KOPT-K1 (cell line): ENCODE results near the gene MARCKS.

ENCODE experiments used
- H3K27ac ChIP-seq: fragments of 200-600 bp; sonication (generic); 2 replicates; pipeline ENCODE4 v1.5.1; 2016; ENCODE audit warnings: antibody characterized with exemption, mild to moderate bottlenecking, low read depth, low read length; ENCODE audit not compliant: poor library complexity, severe bottlenecking
- H3K36me3 ChIP-seq: fragments of 200-600 bp; sonication (generic); 2 replicates; pipeline ENCODE4 v1.5.1; 2017; ENCODE audit warnings: antibody characterized with exemption, mild to moderate bottlenecking, low read length, moderate library complexity; ENCODE audit not compliant: insufficient read depth
- H3K9me3 ChIP-seq: fragments of 200-600 bp; sonication (generic); 2 replicates; pipeline ENCODE4 v1.5.1; 2017; ENCODE audit warnings: antibody characterized with exemption, low read length, mild to moderate bottlenecking; ENCODE audit not compliant: insufficient read depth, poor library complexity, severe bottlenecking

MARCKS gene

DNA sequence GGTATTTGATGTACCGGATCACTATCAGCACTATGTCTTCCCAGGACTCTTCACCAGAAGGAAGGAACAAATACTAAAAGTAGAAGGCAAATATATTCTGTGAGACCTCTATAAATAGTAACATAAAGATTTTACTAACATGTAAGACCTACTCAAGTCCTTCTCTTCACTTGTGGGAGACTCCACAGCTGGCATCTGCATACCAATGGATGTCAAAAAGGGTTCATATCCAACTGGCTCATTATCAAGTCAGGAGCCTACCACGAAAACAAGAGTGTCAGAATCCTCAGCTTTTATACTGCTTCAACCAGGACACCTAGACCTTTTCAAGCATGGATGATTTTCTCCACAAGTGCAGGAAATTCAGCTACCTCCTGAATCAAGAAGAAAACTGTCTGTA lies 20.0 kb upstream of the MARCKS start:
- Histone ChIP-seq H3K9me3 (no peaks in the 10 kb centered on the region), H3K27ac (no peak overlapping the region), H3K36me3 (no peaks in the 10 kb centered on the region)

DNA sequence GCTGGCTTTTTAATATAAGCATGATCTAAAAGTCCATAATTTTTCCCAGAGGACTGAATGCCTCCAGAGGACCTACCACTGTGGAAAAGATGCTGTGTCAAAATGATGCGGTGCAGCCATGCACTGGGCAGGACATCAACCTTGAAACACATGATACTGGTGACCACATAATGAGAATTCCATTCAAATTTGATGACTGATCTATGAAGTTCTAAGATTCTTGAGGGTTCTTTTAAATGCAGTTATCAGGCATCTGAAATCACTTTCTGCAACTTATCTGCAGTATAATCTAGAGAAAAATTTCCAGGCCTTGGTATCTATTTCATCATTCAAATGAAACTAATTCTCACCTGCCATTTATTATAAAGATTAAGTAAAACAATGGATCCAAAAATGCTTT lies 15.0 kb upstream of the MARCKS start:
- H3K36me3 ChIP-seq = no peaks in the 10 kb centered on the region
- H3K9me3 ChIP-seq = no peaks in the 10 kb centered on the region
- H3K27ac ChIP-seq = no peak overlapping the region

DNA sequence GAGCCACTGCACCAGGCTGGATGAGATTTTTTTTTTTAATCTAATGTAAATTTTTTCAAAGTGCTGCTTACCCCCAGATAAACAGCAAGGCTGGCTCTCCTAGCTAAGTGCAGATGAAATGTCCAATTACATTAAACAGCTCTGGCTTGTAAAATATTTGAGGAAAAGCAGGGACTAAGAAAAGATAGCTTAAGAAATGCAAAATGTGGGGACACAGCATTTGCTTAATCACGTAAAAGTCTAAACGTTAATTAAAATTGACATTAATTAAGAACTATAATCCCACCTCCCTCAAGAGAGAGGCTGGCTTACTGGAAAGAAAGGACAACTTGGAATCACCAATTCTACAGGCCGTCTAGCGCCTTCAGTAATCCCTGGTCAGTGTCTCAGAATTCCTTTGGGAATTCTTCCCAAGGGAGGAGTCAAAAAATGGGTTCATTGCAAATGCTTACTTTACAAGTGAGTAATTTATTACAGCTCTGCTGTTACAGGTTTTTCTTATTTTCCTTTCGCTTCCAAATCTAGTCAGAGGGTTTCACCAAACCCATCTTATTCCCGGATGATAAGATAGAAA lies 13.6 kb upstream of the MARCKS start:
- Histone ChIP-seq H3K36me3 (no peaks in the 10 kb centered on the region), H3K9me3 (no peaks in the 10 kb centered on the region), H3K27ac (no peak overlapping the region)

DNA sequence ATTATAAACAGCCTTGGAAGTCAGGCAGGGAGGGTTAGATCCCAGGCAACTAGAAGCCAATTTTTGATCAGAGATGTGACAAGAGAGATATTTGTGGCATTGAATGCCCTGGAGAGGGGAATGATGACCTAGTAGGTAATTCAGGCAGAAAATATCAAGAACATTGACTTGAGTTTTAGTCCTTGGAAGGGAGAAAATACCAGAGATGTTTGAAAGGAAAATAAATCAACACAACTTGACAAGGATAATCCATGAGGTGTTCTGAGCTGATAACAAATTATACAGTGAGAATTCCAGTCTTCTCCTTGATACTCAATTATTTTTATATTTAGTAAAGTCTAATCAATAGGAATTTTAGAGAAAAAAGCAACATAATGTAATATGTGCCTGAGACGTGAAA lies 10.6 kb upstream of the MARCKS start:
- Histone ChIP-seq H3K27ac (no peak overlapping the region), H3K36me3 (no peaks in the 10 kb centered on the region), H3K9me3 (no peaks in the 10 kb centered on the region)

DNA sequence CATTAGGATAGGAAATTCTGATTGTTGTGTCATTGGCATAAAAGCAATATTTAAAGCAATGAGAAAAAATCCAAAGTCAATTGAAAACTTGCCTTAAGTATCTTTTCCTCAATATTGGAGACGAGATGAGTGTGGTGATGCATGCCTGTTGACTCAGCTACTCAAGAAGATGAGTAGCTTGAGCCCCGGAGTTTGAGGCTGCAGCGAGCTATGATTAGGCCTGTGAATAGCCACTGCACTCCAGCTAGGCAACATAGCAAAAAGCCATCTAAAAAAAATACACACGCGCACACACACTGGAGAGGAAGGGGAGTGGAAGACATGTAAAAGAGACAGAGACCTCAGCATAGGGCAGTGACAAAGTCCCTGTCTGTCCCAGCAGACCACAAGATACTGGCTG lies 9.7 kb upstream of the MARCKS start:
- H3K36me3 ChIP-seq = no peaks in the 10 kb centered on the region

DNA sequence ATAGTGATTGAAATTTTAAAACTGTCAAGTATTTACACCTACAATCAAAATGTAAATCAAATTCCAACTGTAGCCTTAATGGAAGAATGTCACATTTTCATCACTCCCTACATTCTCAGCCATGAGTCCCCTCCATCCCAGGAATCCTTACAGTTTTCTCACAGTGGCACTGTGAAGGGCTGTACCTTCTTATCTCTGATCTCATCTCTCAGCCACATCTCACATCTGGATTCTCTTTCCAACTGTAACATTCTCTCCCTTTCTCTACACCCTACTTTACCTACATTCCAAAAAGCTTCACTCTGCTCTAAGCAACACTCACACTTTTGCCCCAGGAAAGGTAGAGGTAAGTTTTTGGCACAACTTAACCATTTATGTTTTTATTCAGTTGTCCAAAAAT lies 8.9 kb upstream of the MARCKS start:
- Histone ChIP-seq H3K27ac (no peak overlapping the region), H3K36me3 (no peaks in the 10 kb centered on the region), H3K9me3 (no peaks in the 10 kb centered on the region)

More for the DNA sequence above, 9.7 kb upstream of the MARCKS start:
- Histone ChIP-seq H3K27ac (no peak overlapping the region), H3K9me3 (no peaks in the 10 kb centered on the region)

DNA sequence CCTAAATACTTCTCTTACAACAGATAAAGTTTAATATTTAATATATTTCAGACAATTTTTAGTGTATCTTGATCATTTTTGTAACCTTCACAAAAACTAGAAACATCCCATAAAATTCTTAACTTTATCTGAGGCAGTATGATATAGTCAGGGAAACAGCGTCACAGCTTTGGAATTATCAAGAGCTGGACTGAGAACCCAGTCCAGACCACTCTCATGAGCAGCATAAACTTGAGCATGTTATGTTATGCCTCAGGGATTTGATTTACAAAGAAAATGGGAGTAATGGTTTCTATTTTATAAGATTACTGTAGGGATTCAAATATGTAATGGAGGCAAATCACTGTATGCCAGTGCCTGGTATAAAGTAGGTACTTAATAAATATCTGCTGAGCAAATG lies 8.3 kb upstream of the MARCKS start:
- Histone ChIP-seq H3K27ac (no peak overlapping the region), H3K9me3 (no peaks in the 10 kb centered on the region), H3K36me3 (no peaks in the 10 kb centered on the region)

DNA sequence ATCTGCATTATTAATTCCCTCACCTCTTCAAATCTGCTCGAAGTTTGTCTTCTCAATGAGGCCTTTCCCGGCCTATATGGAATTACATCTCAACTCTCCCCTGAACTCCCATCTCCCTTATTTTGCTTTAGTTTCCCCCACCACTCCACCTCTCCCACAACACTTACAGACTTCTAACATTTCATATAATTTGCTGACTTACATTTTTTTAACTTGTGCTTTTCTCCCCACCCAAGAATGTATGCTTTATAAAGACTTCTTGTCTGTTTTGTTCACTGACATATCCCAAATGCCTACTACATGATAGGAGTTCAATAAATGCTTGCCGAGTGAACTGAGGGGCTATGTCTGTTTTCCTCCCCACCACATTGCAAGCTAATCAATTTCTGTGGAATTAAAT lies 3.9 kb upstream of the MARCKS start:
- Histone ChIP-seq H3K36me3 (no peaks in the 10 kb centered on the region), H3K27ac (no peak overlapping the region), H3K9me3 (peaks cover 7% of the 10 kb centered on the region)

DNA sequence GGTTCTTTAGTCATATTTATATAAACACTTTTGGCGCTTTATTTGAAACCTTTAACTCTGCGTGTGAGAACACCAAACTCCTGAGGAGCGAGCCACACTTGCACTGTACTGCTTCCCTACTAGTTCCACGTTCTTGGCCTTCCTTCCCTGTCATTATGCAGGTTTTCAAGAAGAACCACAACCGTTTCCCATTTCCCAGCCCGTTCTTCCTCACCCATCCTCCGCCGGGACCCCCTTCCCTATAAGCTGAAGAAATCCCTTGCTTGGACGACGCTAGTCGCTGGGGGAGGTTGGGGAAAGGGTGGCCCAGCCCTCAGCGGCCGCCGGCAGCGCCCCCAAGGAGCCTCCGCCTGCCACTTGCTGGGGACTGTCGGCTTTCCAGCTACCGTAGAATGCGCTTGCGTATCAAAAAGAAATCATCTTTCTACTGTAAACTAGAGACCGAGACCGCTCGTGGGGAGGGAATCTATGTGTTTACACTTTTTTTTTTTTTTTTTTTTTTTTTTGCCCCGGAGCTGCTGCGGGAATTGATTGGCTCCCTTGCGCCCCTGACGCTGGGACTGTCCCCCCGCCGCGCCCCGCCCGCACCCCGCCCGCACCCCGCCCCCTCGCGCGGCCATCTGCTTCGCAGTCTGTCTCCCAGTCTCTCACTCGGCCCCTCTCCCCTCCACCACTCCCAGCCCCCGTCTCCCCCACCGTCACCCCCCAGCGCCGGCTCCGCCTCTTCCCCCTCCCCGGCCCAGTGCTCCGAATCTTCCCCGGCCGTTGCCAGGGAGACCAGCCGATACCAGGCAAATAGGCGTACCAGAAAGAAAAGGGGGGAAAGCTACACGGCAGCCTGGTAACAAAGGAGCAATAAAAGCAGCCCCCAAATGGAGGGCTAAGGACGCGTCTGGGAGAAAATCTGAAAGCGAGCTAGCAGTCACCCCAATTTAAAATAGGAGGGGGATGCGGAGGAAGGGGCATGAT lies 2.3 kb upstream of the MARCKS start:
- Histone ChIP-seq H3K27ac (no peak overlapping the region), H3K36me3 (no peaks in the 10 kb centered on the region), H3K9me3 (peaks cover 8% of the 10 kb centered on the region)

DNA sequence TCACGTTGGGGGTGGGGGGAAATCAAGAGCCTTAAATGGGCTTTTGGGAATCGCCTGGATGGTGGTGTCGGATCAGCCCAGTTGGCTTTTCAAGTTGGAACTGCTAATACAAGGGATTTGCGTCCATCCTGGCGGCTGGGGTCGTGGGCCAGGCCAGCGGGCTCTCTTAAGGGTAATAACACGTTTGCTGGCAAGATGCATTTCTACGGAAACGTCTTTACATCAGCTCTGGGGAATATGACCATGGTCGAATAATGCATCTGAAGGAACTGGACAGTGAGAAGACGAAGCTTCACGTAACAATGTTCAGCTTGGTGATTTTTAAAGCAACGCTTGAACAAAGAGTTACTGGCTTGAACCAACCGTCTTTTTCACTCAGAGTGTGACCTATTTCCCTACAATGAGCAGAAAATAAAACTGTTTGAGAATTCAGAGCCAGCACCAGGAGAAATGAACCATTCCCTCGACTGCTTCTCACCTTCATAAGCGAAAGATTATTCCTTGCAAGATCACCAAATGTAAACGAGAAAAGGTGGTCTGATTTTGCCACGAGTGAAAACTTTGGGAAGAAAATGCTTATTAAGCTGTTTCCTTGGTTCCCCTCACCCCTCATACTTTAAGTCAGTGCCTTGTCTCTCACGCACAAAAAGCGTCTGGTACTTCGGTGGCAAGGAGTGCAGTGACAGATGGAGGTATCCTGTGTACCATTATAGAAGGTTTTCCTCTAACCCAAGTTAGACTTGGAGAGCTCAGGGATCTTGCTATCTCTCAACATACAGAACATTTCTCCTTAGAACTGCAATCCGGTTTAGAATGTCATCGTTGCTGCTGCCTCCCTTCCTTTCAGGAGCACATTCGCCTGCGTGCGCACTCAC lies 1.4 kb upstream of the MARCKS start:
- Histone ChIP-seq H3K36me3 (no peaks in the 10 kb centered on the region), H3K27ac (no peak overlapping the region), H3K9me3 (peaks cover 8% of the 10 kb centered on the region)

DNA sequence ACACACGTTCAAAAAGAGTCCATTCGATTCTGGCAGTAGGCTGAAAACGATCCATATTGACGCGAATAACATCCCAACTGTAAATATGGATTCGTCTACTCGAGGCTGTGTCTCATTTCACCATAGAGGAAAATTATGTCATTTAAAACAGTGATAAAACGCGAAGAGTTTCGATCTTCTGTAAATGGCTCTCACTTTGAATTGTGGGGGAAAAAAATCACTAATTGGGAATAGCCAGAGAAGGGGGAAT lies 845 bp upstream of the MARCKS start:
- Histone ChIP-seq H3K9me3 (peaks cover 8% of the 10 kb centered on the region), H3K27ac (no peak overlapping the region), H3K36me3 (no peaks in the 10 kb centered on the region)

DNA sequence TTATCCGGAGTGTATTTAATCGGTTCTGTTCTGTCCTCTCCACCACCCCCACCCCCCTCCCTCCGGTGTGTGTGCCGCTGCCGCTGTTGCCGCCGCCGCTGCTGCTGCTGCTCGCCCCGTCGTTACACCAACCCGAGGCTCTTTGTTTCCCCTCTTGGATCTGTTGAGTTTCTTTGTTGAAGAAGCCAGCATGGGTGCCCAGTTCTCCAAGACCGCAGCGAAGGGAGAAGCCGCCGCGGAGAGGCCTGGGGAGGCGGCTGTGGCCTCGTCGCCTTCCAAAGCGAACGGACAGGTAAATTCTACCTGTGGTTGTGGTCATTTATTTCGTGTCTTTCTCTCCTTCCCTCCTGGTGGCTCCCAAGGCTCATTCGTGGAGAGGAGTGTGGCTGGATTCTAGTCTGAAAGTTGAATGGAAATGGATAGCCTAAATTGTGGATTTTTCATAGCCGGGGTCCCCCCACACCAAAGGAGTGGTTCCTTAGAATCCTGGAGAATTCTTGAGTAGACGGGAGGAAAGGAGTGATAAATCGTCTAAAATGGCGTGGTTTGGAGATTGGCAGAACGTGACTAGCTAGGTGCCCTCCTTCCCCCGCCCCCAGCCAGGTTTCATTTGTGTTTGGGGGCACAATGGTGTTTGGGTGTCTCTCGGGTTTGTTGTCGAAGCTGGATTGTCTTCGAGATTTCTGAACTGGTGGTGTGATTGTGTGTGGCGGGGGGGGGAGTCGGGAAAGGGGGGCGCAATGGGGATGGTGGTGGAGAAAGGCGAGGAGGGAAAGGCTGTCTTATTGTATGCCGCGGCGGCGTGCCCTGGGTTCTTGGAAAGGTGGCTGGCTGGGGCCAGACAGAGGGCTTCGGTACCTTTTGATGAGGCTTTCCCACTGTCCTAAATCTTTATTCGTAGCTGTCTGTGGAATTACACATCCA lies 673 bp downstream of the MARCKS start:
- Histone ChIP-seq H3K27ac (no peak overlapping the region), H3K36me3 (no peaks in the 10 kb centered on the region), H3K9me3 (peaks cover 8% of the 10 kb centered on the region)

DNA sequence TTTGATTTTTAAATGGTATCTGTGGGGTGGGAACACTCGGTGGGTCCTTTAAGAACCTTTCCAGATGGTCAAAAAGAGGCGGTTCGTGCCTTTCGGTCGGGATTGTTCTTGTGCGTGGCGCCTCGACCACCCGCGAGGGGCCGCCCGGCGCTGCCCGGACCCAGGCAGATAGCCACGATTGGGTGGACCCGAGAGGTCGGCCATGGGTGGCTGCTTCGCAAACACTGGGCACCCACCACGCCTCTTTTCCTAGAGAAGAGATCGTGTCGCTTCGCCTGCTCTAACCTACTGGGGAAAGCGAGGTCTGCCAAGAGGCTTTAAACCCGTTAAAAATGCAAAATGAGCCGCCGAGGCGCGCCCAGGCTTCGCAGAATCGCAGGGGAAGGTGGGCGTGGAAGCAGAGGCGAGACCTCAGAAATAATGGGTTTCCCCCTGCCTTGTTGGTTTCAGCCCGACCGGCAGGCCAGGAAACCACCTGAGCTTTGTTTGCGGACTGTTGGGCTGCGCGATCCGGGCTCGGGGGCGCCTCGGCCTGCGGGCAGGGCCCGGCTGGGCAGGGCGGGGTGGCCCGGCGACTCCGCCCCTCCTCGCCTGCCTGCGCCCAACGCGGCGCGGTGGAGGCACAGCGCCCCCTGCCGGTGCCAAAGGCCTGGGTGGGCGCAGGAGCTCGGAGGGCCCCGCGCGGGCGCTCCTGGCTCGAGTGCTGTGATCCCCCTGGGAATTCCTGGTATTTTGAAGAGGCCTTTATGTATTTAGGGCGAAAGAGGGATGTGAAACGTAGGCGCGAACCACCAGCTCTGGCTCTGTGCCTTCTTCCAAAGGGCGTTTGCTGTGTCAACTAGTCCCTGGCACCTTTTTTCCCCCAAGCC lies 1.6 kb downstream of the MARCKS start:
- Histone ChIP-seq H3K9me3 (peaks cover 8% of the 10 kb centered on the region), H3K36me3 (no peaks in the 10 kb centered on the region), H3K27ac (no peak overlapping the region)
